NCI-H82 treated with DMSO at 0.1 percent for 48 hours (cell line): Measurements from ENCODE around the gene THAP12.

Experiments used
- DNase-seq: peaks from one replicate; lab custom pipeline; 2025; ENCODE audit not compliant: unreplicated experiment; lab: John Stamatoyannopoulos, UW

THAP12 gene

DNA sequence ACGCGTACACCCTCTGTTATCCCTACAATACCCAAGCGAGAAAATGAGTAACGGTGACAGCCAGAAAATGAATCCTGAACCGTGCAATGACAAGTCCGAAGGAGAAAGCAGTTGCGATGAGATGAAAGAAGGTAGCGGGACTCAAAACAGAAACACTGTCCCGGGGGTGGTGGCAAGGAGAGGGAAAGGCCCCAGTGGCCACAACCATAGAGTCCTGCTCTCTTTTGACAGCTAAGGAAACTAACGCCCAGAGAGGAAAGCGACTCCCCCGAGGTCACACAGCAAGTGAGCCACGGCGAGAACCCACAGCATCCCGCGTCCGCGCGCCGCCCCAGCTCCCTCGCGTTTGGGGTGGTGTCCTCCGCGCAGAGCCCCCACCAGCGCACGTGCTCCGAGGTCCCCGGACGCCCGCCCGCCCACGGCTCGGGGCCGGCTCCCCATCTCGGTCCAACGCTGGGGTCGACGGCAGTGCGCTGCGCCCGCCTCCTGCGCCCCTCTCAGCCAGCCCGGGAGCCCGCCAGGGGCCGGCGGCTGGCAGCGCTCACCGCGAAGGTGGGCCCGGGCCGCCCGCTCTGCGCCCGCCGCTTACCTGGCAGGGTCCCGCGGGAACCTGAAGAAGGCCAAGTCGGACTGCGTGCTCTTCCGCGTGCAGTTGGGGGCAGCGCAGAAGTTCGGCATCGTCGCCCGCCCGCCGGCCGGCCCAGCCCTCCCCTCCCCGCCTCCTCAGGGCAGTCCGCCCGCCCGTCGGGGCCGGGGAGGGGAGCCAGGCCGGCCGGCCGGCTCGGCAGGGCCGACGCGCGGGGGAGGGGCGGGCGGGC is 564 bp downstream of the THAP12 start:
- DNase-seq: no peak

DNA sequence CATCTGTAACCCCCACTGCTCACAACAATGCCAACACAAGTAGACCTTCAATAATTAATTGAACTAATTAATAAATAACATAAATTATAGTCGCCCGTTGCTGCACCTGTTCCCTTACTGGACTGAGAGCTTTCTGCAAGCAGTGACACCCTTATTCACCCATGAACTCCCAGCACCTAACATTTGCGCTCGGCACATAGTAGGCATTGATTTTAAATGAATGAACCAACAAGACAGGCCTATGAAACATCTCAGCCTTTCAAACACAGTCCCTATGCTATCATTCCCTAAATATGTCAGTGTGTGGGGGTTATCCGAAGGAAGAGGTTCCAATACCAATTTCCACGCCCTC is 1.1 kb downstream of the THAP12 start:
- DNase-seq: no peak

DNA sequence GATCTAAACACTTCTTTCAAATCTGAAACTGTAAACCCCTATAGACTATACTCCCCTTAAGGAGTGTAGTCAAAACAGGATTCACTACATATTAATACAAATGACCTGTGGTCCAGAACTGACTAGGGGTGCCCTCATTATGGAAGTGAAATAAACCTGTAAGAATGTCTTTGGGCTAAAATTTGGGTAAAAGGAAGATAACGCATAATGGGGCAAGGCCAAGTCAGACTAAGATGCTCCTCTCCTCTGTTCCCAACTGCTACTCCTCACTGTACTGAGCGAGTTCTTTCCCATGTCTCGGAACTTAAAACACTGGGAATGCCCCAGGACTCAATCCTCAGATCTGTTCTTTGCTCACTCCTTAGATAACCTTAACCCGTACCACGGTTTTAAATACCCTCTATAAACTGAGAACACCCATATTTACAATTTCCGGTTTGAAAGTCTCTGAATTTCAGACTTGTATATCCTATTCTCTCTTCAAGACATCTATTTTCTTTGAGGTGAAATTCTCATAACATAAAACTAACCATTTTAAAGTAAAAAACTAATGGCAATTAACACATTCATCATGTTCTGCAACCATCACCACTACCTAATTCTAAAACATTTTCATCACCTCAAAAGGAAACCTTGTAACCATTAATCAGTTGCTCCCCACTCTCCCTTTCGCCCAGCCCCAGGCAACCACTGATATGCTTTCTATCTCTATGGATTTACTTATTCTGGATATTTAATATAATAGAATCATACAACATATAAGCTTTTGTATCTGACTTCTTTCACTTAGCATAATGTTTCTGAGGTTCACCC is 4.0 kb downstream of the THAP12 start:
- DNase-seq: no peak

DNA sequence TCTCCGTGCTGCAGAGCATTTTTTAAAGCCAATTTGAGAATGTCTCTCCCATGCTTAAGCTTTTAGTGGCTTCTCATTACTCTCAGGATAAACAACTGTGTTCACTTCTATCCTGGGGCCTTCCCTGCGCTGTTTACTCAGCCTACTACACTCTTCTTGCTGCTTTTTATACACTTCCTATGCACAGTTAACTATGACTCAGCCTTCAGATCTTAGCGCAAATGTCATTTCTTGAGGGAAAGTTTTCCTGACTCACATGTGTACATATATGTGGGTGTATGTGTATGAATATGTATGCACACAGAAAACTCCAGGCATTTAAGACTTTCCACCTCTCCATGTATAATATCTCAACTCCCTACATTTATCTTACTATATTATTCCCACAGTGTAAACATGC is 9.8 kb downstream of the THAP12 start:
- no peak for DNase-seq

DNA sequence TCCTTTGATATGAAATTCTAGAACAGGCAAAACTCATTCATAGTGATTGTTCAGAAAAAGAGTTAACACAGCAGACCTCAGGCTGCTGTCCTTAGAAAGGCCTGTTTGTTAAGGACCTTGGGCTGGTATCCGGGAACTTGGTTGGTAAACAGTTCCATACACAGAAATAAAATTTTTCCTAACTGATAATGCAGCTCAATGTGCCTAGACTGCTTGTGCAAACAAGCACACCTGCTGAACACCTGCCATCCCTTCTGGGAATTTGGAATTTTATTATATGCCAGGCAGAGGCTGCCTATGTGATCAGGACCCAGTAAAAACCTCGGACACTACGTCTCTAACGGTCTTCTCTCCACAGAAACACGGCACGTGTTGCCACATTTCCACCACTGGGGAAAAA is 11.5 kb downstream of the THAP12 start:
- no peak for DNase-seq

DNA sequence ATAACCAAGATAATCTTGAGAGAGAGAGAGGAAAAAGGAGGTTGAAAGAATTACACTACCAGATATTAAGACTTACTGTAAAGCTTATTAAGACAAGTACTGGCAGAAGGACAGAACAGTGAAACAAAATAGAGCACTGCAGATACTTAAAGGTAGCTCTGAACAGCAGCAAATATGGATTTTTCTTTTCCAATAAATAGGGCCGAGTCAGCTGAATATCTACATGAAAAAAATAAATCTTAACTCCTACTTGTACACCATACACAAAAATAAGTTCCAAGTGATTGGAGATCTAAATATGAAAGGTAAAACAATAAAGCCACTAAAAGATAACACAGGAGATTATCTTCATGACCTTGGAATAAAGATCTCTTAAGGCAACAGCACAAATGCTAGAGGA is 12.4 kb downstream of the THAP12 start:
- no peak for DNase-seq

DNA sequence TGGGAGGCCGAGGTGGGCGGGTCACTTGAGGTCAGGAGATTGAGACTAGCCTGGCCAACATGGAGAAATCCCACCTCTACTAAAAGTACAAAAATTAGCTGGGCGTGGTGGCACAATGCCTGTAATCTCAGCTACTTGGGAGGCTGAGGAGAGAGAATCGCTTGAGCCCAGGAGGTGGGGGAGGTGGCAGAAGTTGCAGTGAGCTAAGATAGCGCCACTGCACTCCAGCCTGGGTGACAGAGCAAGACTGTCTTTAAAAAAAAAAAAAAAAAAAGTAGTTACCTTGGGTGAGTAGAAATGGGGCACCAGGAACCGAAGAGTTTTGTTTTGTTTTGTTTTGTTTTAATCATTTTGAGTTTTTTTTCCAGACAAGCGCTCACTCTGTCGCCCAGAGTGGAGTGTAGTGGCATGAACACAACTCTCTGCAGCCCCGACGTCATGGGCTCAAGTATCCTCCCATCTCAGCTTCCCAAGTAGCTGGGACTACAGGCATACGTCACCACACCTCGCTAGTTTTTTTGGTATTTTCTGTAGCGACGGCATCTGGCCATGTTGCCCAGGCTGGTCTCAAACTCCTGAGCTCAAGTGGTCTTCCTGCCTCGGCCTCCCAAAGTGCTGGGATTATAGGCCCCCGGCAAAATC is 15.8 kb downstream of the THAP12 start:
- no peak for DNase-seq

DNA sequence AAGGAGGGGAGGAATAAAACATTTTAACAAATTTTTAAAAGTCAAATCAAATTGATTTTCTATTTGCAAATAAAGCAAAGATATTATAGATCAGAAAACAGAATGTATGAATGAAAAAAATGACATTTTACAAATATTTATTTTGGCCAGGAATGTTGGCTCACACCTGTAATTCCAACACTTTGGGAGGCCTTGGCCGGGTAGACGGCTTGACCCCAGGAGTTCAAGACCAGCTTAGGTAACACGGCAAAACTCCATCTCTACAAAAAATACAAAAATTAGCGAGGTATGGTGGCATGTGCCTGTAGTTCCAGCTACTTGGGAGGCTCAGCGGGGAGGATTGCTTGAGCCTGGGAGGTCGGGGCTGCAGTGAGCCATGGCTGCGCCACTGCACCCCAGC is 18.2 kb downstream of the THAP12 start:
- DNase-seq: no peak

DNA sequence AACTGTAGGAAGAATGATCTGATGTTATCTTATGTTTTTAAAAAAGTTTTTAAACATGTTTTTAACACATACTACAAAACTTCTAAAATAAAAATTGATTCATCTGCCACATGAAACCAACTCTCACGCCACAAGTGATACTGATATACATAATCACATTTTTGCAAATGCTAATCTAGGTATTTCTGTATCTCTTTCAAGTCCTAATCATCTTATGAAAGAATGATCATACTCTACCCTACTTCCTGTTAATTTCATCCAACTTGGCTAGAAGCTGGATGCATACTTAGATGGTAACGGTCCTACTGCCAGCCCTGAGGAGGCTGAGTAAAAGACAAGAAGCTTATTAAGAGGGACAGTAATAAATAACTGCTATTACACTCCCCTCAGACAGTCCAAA is 19.2 kb downstream of the THAP12 start:
- DNase-seq: no peak

DNA sequence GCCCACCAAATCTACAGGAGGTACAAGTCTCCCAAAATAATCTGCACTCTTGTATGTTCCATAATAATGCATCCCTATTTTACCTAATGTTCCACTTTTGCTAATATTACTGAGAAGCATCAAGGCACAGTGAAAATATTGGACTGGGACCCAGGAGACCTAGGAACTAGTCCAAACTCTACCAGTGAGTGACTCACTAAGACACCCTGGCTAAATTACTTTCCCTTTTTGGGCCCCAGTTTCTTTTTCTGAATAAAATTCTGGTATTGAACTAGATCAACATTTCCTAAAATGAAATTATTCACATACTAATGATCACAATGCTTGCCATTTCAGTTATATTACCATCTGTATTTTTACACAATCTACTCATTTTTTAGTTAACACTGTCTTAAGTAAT is 19.6 kb downstream of the THAP12 start:
- DNase-seq: no peak

DNA sequence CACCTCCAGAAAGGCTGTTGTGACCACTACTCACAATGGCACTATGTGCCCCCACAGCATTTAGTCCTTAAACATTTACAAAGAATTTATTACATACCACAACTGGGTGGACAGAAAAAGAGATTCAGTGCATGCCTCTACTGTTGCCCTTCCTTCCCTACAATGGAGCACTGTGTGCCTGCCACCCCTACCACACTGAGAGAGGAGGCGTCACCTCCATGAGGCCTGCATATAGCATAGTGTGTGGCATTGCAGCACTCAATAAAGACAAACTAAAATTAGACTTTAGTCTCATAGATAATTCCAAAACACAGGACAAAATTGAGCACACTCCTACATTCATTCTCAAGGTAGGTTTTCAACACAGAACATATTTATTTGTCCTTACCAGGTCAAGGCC is 25.8 kb downstream of the THAP12 start:
- no peak for DNase-seq

DNA sequence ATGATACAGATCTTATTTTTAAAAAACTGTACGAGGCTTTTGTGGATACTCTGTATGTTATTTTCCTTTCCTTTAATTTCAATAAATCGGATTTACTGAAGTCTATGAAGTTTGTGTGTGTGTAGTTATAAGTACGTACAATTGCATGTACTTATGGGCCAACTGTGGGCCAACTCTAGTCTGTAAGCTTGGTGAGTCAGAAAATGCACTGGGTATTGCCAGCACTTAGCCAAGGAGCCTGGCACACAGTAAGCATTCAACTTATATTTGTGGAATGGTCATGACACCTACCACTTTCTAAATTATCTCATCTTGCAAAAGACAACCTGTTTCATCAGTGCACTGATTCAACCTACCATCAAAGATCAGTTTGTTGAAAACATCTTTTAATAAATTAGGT is 32.6 kb downstream of the THAP12 start:
- DNase-seq: no peak

DNA sequence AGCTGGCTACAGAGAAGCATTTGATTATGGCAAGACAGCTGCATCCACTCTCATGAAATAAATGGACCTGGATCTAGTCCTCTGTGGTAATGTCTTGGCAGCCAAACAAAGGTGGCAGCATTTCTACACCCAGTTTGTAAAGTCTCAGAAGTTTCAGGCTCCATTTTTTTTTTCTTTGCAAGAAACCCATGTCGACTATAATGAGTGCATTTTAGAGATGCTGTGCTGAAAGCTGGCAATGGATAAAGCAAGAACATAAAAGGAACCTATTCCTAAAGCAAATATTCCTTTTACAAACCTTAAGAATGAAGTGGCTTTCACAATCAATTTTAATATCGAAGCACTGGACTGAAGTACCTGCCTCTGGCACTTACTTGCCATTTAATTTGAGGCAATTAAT is 33.5 kb downstream of the THAP12 start:
- DNase-seq: no peak

DNA sequence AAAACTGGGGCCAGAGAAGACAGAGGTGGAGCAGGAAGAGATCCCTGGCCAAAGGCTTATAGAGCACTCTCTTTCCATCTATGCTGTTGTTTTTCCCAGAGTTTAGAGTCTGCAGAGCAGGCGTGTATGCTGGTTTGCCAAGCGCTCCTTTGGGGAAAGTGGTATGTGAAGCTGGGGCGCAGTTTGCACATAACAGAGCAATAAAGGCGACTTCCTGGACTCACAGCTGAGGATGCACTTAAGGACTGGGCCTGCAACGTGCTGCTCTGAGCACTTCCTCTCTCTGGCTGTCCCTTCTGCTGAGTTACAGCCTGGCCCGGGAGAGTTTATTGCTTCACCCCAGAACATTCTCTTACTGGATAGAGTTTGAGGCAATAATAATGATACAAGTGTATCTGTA is 41.7 kb downstream of the THAP12 start:
- no peak for DNase-seq

DNA sequence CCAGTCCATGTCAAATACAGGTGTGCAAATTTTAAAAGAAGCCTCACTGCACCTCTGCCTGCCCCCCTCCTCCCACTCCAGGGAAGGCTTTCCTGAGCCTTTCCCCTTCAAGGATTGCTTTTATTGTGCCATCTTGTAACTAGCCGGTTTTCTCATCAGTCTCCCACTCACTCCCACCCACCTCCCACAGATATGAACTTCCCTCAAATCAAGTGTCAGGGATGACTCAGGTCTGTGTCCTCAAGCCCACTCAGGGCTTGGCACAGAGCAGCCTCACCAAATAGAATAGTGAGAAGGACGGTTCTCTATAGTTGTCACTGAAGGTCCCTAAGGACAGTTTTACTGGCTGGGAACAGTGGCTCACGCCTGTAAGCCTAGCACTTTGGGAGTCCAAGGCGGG is 43.0 kb downstream of the THAP12 start:
- DNase-seq: no peak

DNA sequence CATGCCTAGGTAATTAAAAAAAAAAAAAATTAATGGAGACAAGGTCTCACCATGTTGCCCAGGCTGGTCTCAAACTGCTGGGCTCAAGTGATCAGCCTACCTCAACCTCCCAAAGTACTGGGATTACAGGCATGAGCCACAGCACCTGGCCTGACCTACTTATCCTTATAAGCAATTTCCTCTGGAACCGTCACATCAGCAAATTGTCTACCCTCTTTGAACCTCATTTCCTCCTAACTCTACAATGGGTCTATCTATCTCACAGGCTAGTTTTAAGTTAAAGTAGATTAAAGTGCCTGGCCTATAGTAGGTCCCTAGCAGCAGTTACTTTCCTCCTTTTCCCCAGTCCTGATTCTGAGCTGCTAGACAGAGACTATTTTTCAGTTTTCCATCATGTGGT is 43.5 kb downstream of the THAP12 start:
- DNase-seq: no peak

DNA sequence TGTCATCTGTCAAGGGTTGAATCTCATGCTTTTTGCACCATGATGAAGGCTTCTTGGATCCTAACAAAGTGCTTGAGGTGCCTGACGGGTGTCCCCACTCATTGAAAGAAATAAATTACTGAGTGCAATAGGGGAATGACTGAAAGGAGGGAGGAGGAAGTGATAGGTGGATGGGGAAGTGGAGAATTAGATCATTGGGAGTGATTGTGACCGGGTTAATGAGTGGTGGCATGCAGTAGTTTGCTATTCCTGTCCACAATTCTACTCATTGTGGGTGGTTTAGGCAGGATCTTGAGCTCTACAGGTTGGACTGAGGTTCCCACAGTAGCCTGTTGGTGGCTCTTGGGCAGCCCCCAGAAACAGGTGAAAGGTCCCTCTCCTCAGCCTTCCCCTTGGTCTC is 44.3 kb downstream of the THAP12 start:
- no peak for DNase-seq

DNA sequence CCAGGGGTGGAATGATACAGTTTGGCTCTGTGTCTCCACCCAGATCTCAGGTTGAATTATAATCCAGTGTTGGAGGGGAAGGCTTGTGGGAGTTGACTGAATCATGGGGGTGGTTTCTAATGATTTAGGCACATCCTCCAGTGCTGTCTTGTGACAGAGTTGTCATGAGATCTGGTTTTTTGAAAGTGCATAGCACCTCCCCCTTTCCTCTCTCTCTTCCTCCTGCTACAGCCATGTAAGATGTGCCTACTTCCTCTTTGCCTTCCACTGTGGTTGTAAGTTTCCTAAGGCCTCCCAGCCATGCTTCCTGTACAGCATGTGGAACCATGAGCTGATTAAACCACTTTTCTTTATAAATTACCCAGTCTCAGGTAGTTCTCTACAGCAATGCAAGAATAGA is 45.1 kb downstream of the THAP12 start:
- no peak for DNase-seq

DNA sequence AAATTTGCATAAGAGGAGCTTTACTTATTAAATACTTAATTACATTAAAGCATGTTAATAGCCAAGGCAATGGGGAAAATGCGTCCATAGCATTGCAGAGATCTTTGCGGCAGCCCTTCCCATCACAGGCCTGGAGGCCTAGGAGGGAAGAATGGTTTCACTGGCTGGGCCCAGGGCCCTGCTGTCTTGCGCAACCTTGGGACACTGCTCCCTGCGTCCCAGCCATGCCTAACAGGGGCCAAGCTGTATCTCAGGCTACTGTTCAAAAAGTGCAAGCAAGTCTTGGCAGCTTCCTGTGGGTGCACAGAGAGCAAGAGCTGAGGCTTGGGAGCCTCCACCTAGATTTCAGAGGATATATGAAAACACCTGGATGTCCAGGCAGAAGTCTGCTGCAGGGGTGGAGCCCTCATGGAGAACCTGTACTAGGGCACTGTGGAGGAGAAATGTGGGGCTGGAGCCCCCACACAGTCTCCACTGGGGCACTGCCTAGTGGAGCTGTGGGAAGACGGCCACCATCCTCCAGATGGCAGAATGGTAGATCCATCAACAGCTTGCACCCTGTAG is 46.0 kb downstream of the THAP12 start:
- DNase-seq: no peak

DNA sequence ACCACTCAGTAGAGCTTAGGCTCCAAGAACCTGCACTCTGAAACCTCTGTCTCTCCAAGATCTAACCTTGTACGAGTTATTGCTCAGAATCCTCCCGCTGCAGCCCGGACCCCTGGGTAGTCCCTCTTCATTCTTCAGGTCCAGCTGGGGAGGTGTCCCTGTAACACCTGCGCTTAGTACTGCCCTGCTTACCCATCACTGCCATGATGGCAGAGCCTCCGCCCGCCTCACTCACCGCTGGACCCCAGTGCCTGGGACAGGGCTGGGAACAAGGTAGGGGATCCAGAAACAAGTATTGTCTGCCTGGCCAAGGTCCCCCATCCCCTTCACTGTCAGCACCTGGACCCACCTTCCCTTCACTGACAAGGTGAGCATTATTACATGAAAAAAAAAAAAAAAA is 50.3 kb downstream of the THAP12 start:
- no peak for DNase-seq

DNA sequence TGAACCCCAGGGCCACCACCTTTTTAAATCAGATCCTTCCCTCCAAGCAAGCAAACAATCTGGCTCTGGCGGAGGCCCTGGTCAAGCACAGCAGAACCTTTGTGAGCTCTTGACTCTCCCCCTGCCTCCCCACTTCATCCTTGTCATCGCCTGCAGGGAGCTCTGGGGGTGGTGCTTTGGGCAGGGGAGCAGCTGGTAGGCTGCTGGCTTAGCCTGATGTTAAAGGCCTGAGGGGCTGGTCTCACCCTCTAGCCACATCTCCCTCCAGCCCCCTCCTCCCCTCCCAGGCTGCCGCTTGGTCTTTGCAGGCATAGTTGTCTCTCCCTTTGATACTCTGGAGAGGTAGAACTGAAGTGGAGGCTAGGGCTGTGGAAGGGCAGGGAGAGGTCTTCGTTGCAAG is 50.9 kb downstream of the THAP12 start:
- no peak for DNase-seq

DNA sequence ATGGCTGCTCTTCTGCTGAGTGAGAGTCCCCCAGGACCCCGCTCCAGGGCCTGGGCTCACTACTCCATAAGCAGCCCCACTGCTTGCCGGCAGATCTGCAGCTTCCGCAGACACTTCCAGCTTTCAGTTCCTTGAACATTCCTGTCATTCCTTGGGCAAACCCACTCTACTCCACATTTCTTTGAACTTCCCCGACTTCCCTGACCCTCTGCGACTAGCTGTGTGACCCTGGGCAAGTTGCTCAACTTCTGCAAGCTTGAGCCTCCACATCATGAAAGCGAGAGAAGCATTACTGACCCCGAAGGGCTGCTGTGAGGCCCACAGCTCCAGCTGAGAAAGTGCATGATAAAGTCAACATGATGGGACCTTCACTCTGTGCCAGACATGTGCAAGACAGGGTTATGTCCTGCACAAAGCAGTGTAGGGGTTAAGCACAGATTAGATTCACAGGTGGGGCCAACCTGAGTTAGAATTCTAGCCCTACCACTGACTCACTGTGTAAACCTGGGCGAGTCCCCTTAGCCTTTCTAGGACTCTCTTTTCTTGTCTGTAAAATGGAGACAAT is 51.8 kb downstream of the THAP12 start:
- no peak for DNase-seq
